Rectal smooth muscle tissue (tissue), 1 donor: ENCODE measurements around the gene PLEKHG7.
"Not testable (repeated sequence)": the region's sequence is repeated elsewhere in the genome, so short reads cannot be mapped to it uniquely, and the experiment has no call there.

Experiments used
- H3K27ac ChIP-seq: one replicate; pipeline ENCODE4 v1.7.0; 2013; ENCODE audit warnings: low read depth, low read length, inconsistent platforms
- H3K27me3 ChIP-seq: one replicate; pipeline ENCODE4 v1.7.0; 2013; ENCODE audit warnings: low read length; ENCODE audit not compliant: control insufficient read depth, insufficient read depth
- H3K36me3 ChIP-seq: one replicate; pipeline ENCODE4 v1.7.0; 2013; ENCODE audit warnings: low read length; ENCODE audit not compliant: control insufficient read depth, insufficient read depth
- H3K4me1 ChIP-seq: one replicate; pipeline ENCODE4 v1.7.0; 2013; ENCODE audit warnings: low read length; ENCODE audit not compliant: control insufficient read depth, insufficient read depth
- H3K4me3 ChIP-seq: one replicate; pipeline ENCODE4 v1.7.0; 2013; ENCODE audit warnings: low read length
- H3K9ac ChIP-seq: one replicate; pipeline ENCODE4 v1.7.0; 2013; ENCODE audit warnings: low read length

The PLEKHG7 gene

GRCh38 chr12:92786045-92786444, 83.3 kb downstream of the PLEKHG7 start:
- Histone ChIP-seq H3K4me3 (no peak overlapping the region), H3K4me1 (no peaks in the 10 kb centered on the region), H3K9ac (no peak overlapping the region), H3K36me3 (no peaks in the 10 kb centered on the region), H3K27ac (no peak overlapping the region), H3K27me3 (no peaks in the 10 kb centered on the region)

- not testable (repeated sequence) for H3K4me3 ChIP-seq, H3K36me3 ChIP-seq, H3K4me1 ChIP-seq, H3K27ac ChIP-seq, H3K27me3 ChIP-seq, H3K9ac ChIP-seq
Measured at GRCh38 chr12:92794356-92794755, 91.6 kb downstream of the PLEKHG7 start.

GRCh38 chr12:92794814-92795213, 92.0 kb downstream of the PLEKHG7 start:
- no peaks in the 10 kb centered on the region for H3K27me3 ChIP-seq
- no peak overlapping the region for H3K9ac ChIP-seq
- H3K4me1 ChIP-seq = no peaks in the 10 kb centered on the region
- peaks cover 2% of the 10 kb centered on the region for H3K36me3 ChIP-seq
- no peak overlapping the region for H3K4me3 ChIP-seq
- H3K27ac ChIP-seq = no peak overlapping the region

GRCh38 chr12:92796650-92797049, 93.9 kb downstream of the PLEKHG7 start:
- H3K4me3 ChIP-seq = no peak overlapping the region
- no peak overlapping the region for H3K27ac ChIP-seq
- H3K4me1 ChIP-seq = no peaks in the 10 kb centered on the region
- H3K9ac ChIP-seq = no peak overlapping the region
- H3K36me3 ChIP-seq = peaks cover 2% of the 10 kb centered on the region
- no peaks in the 10 kb centered on the region for H3K27me3 ChIP-seq

GRCh38 chr12:92802906-92803305, 100.1 kb downstream of the PLEKHG7 start:
- Histone ChIP-seq H3K4me3 (no peak overlapping the region), H3K9ac (no peak overlapping the region), H3K4me1 (no peaks in the 10 kb centered on the region), H3K27me3 (no peaks in the 10 kb centered on the region), H3K36me3 (peaks cover 2% of the 10 kb centered on the region), H3K27ac (no peak overlapping the region)

GRCh38 chr12:92803903-92804302, 101.1 kb downstream of the PLEKHG7 start:
- Histone ChIP-seq H3K4me3 (no peak overlapping the region), H3K4me1 (no peaks in the 10 kb centered on the region), H3K9ac (no peak overlapping the region), H3K36me3 (peaks cover 2% of the 10 kb centered on the region), H3K27ac (no peak overlapping the region), H3K27me3 (no peaks in the 10 kb centered on the region)

GRCh38 chr12:92810370-92810769, 107.6 kb downstream of the PLEKHG7 start:
- H3K4me1 ChIP-seq = no peaks in the 10 kb centered on the region
- no peaks in the 10 kb centered on the region for H3K36me3 ChIP-seq
- no peak overlapping the region for H3K27ac ChIP-seq
- H3K4me3 ChIP-seq = no peak overlapping the region
- no peak overlapping the region for H3K9ac ChIP-seq
- H3K27me3 ChIP-seq = no peaks in the 10 kb centered on the region

- Histone ChIP-seq H3K9ac (no peak overlapping the region), H3K36me3 (no peaks in the 10 kb centered on the region), H3K27ac (no peak overlapping the region), H3K27me3 (no peaks in the 10 kb centered on the region), H3K4me3 (no peak overlapping the region), H3K4me1 (no peaks in the 10 kb centered on the region)
Measured at GRCh38 chr12:92814584-92814983, 111.8 kb downstream of the PLEKHG7 start.

GRCh38 chr12:92821142-92821541, 118.4 kb downstream of the PLEKHG7 start:
- no peak overlapping the region for H3K4me3 ChIP-seq
- no peaks in the 10 kb centered on the region for H3K27me3 ChIP-seq
- no peaks in the 10 kb centered on the region for H3K4me1 ChIP-seq
- H3K36me3 ChIP-seq = peaks cover 2% of the 10 kb centered on the region
- no peak overlapping the region for H3K27ac ChIP-seq
- no peak overlapping the region for H3K9ac ChIP-seq
